Fibroblast of skin of back (primary cell): ENCODE results near the gene FGF12.
"Not testable (repeated sequence)": the region's sequence is repeated elsewhere in the genome, so short reads cannot be mapped to it uniquely, and the experiment has no call there.

Source experiments
- DNase-seq: peaks from one replicate; pipeline ENCODE4 v3.0.0-alpha.2; 2013

FGF12 gene

GRCh38 chr3:192577811-192578210, 149.5 kb downstream of the FGF12 start:
- DNase-seq: no peak

- DNase-seq: no peak
Measured at GRCh38 chr3:192577271-192577670, 150.1 kb downstream of the FGF12 start.

DNA sequence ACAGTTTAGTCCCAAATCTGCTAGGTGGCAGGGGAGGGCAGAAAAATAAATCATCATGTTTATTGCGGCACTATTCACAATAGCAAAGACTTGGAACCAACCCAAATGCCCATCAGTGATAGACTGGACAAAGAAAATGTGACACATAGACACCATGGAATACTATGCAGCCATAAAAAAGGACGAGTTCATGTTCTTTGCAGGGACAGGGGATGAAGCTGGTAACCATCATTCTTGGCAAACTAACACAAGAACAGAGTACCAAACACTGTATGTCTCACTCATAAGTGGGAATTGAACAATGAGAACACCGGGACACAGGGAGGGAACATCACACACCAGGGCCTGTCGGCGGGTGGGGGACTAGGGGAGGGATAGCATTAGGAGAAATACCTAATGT, 150.6 kb downstream of the FGF12 start:
- not testable (repeated sequence) for DNase-seq

GRCh38 chr3:192575879-192576506, 151.3 kb downstream of the FGF12 start:
- DNase-seq: no peak

DNA sequence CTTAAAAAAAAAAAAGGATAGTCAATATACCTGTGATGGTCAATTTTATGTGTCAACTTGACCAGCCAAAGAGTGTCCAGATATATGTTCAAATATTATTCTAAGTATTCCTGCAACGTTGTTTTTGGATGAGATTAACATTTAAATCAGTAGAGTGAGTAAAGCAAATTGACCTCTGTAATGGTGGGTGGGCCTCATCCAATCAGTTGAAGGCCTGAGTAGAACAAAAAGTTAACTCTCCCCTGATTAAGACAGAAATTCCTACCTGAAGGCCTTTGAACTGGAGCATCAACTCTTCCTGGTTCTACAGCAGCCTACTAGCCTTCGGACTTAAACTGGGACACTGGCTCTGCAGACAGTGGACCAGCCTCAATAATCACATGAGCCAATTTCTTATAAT, 154.1 kb downstream of the FGF12 start:
- DNase-seq: no peak

DNA sequence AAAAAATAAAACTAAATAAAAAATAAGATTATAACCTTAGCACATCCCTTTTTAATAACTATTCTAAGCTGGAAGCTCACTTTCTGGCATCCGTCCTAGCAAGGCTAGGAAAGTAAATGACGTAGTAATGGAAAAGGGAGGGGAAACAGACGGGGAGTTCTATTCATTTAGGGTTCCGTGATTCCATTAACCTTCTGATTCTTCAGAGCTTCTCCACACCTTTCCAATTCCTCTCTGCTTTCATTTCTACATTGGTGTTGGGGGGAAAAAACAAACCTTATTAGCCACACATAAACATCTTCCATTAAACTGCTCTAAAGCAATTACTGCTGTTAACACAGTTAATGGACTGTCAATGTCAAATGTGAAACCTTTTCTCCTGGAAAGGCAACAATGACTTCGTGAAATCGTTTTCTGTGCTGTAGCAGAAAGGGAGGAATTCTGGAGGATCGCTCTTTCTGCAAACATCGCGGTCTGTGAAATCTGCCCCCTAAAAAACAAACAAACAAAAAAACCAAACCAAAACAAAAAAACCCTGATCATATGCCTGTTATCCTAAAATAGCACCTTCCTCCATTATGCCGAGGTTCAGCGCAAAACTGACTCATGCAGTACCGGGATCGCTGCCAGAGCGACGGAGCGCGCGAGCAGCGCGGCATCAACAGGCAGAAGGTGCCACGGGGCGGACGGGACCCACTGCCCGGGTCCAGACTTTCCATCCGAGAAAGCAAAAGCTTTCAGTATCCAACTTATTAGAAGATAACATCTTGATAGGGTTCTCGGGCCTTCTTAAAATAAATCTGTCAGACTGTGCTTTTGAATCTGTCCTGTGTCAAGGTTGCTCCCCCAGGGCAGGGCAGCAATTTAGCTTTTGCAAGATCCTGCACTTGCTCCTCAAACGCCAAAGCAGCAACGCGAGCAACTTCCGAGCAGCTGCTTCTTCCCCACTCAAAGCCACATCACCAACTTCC, 156.2 kb downstream of the FGF12 start:
- DNase-seq: peak; percentile 35

GRCh38 chr3:192570315-192570714, 157.0 kb downstream of the FGF12 start:
- no peak for DNase-seq

GRCh38 chr3:192566706-192567290, 160.5 kb downstream of the FGF12 start:
- peak; percentile 66 for DNase-seq

GRCh38 chr3:192564611-192565010, 162.7 kb downstream of the FGF12 start:
- peak; percentile 39 for DNase-seq

- DNase-seq: no peak
Measured at GRCh38 chr3:192563417-192563816, 163.9 kb downstream of the FGF12 start.

DNA sequence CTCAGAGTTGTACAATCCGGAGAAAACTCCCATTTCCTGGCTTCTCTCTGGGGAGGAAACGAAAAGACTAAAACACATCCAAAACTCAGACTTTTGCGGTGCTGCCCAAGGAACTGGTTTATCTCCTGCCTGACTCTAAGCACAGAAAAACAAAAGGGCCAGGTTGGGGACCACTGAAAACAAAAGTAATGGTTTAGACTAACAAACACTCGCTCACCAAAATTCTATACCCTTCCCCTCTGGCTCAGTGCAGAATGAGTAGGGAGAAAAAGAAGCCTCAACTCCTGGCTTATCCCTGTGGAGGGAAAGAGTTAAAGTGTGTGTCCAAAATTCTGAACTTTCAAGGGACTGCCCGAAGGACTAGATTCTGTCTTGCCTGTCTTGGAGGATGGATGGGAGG, 173.6 kb downstream of the FGF12 start:
- no peak for DNase-seq

DNA sequence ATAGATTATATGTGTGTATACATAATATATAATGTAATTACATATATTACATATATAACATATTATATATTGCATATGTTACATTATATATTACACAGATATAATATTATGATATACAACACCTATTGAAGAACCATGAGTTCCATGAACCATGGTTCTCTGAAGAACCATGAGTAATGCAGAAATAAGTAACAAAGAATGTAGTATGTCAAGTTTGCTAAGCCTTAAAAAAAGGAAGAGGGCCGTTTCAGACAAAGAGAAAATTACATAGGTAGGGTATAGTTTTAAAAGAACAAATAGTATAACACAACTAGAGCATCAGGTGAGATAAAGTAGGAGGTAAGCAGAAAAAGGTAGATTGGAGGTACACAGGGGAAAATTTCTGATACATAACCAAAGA, 177.0 kb downstream of the FGF12 start:
- DNase-seq: no peak

DNA sequence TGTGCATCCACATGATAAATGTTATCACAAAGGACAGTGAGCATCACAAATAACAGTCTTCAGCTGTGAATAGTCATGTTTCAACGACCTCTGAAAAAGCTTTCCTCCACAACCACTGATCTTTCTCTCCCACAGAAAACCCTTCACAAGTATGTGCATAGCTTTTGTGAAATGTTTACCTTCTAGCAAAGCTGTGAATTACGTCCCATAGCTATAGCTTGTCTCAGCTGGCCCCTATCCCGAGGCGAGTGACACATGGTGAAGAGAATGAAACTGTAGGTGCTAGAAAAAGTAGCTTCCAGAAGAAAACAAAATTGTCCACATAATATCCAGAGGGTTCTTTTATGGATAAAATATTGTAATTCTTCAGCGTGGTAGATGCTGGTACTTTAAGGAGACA, 182.0 kb downstream of the FGF12 start:
- DNase-seq: no peak

GRCh38 chr3:192543163-192543562, 184.2 kb downstream of the FGF12 start:
- DNase-seq: no peak

- DNase-seq: no peak
Measured at GRCh38 chr3:192516820-192517219, 210.5 kb downstream of the FGF12 start.

DNA sequence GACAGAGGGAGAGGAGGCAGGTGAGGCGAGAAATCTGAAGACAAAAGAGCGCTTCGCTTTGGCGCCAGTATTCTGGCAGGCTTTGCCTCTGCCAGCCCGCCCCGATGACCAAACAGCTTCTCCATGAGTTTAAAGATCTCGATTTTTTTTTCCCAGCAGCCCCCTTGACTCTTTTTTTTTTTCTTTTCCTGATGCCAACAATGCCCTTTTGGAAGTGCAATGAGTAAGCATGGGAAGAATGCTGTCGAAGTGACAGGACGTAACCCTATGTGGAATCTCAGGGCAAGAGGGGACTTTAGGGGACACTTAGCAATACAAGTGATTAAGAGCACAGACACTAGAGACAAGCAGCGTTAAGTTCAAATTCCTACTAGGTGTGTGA, 211.7 kb downstream of the FGF12 start:
- DNase-seq: no peak

- DNase-seq: no peak
Measured at GRCh38 chr3:192514754-192515663, 212.3 kb downstream of the FGF12 start.

- peak; percentile 17 for DNase-seq
Measured at GRCh38 chr3:192514081-192514753, 213.1 kb downstream of the FGF12 start.

DNA sequence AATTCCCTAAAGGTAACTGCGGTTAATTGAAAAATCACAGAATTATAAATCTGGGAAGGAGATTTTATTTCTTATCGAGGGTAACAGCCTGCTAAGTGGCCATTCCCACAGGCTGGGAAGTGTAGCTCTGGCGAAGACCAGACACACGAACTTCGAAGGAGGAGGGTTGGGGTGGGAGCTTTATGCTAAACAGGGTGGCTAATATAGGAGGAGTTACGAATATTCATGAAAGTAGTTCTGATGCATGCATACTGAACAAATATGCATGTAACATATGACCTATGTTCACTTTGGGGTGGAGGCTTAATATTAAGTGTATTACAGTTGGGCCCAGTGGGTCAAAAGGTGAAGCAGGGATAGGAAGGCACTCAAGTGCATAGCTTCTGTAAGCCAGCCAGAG, 221.6 kb downstream of the FGF12 start:
- DNase-seq: no peak

GRCh38 chr3:192501401-192501800, 225.9 kb downstream of the FGF12 start:
- no peak for DNase-seq

GRCh38 chr3:192496905-192497587, 230.3 kb downstream of the FGF12 start:
- no peak for DNase-seq
